ENCODE data around the gene CADM2.

Gene CADM2

GRCh38 chr3:86046436-86047136 is 1087.8 kb downstream of the CADM2 start:
- no peak for DNase-seq

- DNase-seq, result no peak
Measured at GRCh38 chr3:86047161-86047560, 1088.4 kb downstream of the CADM2 start.

- DNase-seq, result no peak
Measured at GRCh38 chr3:86051058-86051457, 1092.3 kb downstream of the CADM2 start.

DNA sequence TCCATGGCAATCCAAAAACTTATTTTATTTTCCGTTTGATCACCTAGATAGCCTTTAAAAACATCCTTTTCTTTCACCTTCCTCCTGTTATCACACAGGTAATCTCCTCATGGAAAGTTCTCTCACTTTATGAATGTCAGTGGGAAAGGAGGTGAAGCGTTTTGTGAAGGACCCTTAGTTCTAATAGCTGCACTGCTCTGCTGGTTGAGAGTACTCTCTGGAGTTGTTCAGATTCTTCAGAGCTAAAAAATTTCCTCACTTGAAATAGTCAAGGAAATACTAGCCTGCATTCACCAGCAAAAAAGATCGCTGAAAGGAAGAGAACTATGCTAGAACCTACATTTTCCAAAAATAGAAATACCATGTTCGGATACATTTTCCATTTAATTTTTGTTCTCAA is 1097.2 kb downstream of the CADM2 start:
- DNase-seq, result no peak

DNA sequence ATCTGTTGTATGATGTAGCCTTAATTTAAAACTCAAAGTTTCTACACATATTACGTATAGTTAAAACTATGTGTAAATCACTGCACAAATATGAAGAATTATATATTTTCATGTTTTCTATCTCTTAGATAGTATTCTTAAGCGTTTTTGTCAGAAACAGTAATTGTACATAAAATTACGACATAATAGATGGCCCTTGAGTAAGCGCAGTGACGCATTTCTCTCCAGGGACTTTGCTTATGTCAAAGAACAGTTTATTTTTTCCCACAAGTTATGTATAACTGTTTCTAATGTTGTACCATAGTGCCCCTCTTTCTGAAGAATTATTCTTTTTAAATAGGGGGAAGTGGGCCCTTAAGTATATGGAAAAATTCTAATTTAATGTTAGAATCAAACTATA is 1098.2 kb downstream of the CADM2 start:
- no peak for DNase-seq

DNA sequence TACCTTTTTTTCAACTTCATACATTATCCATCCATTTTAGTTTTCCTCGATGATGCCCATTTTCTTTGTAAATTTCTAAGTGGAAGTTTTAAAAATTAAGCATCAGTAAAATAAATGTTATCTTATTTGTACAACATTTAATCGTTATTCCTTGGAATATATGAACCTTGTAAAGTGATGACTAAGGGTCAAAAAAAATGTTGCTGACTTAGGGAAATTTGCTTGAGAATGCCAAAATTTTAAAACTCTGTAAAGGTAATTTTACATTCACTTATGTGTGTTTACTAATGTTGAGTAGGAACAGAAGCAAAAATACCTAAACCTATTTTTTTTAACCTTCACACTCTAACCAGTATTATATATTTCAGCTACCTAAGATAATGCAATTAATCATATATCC is 1115.0 kb downstream of the CADM2 start:
- DNase-seq, result no peak

DNA sequence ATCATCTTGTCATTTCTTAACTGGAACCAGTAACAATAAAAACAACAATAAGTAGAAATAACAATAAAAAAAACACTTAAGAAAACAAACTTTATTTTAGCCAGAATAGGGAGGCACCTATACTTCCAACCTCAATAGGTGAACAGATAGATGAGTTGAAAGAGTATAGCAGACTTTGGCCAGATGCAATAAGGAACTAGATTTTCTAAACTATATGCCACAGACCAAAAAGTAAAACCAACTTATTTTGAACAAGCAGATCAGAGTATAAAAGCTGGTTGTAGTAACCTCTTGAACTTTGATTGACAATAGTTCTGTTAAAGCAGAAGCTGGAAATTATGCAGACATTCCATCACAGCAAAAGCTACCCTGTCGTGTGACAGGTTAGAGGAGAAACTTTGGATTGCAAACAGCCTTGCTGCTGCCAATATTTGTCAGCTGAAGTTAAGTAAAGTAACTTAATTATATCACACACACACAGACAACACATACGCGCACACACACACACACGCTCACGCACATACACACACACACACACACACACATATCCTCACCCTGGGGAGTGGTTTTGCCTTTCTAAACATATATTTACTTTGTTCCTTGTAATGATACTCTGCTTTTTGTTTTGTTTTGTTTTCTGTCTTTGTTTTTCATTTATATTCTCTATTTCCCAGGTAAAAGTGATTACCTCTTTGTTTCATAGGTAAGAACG is 1128.5 kb downstream of the CADM2 start:
- DNase-seq, result no peak

- no peak for DNase-seq
Measured at GRCh38 chr3:86104154-86104553, 1145.4 kb downstream of the CADM2 start.

DNA sequence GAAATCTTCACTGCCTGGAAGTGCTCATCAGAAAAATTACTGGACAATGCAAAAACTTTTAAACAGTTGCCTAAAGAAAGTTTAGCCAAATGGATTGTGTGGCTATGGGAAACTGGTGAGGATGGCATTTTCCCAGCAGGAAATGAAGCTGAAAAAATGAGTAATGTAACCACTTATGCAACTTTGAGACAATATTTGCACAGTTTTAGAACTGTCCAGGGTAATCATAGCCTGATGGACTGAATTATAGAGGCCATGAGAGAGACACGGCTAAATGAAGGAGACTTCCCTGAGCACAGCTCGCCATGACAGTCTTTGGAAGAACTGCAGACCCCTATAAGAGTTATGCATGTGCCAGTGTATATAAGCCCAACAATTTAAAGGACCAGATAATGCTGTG is 1150.6 kb downstream of the CADM2 start:
- no peak for DNase-seq

Measured in right hindlimb (tissue), 1 donor.